ENCODE measurements around the gene C12orf42.
A peak's percentile ranks its signal among the peaks of the same experiment; 100 is the strongest.

C12orf42 gene

DNA sequence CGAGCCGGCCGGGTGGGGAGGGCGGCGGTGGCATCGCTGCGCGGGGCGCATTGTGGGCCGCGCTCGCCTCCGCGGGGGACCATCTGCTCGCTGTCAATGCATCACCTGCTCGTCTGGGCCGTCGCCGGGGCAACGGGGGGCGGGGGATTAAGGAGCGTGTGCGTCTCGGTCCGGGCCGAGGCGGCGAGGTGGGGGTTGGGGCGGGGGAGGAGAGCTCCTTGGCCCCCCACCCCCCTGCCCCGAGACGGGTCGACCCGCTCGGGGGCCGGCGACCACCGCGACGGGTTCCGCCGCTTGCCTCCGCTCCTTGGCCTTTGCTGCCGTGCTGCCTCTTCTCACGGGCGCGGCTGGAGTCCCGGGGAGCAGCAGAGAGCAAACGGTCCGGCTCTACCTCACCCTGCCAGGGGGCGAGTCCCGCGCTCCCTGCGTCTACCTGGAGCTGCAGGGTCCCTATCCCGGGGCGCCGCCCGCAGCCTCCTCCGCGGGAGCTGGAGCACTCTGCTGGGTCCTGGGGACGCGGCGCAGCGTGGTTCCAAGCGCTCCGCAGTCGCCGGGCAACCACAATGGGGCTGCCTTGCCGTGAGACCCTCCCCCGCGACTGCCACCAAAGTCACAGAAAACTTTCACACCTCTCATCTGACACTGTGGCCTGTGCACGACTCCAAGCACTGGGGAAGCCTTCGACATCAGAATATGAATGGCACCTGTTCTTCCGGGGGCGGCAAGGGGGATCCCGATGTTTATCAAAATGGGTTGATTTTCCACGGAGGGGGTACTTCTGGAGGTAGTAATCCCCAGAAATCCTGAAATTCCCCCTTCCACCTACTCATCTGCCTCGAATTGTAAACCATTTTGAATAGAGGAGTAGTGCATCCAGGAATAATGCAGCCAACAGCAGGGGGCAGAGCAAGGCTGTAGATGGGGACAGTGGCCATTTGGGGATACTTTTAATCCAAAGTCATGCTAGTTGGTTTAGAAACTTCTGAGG, at the start of gene C12orf42:
TSS of gene C12orf42 (minus strand) at position 500 of the 988 bp plus-strand sequence. CDS start 17,542 bp downstream, outside the sequence.
- DNase-seq: peak; percentile 79 to 88

GRCh38 chr12:103542078-103542477, 46.3 kb upstream of the C12orf42 start:
- no peak for DNase-seq

- no peak for DNase-seq
These were observed 44.6 kb upstream of the C12orf42 start for GRCh38 chr12:103540319-103540718.

DNA sequence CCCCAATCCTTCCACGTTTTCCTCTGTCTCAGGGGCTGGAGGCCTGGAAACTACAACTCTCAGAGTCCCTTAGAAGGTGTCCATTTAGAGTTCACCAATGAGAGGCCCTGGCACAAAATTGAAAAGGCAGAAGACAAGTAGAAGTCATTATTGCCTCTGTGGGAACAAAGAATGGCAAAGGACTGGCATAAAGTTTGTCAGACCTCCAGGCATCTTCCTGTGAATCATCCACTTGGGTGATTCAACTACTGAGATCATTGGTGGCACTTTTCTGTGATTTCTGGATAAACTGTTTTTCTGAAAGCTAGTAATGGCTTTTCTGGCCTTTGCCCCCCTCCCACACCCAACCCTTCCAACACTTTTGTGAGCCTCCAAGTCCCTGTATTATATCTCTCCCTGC, 42.6 kb upstream of the C12orf42 start:
- no peak for DNase-seq

- DNase-seq: no peak
These were observed 34.7 kb upstream of the C12orf42 start for GRCh38 chr12:103530307-103531066.

DNA sequence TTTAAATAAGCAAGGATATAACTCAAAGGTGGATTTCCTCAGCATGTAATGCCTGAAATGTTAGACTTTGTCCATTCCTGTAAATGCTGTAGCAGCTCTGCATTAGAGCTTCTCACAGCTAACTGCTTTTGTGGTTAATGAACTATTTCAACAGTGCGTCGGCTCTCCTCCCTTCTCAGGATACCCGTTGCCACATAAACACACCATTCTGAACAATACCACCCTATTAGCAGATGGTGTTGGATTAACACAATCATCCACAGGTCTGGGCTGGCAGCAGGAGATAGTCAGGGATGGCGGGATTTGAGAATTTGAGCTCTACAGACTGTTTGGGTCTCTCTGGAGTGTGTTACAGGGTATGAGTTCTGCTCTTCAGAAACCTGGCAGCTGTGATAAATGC, 33.5 kb upstream of the C12orf42 start:
- DNase-seq: no peak

DNA sequence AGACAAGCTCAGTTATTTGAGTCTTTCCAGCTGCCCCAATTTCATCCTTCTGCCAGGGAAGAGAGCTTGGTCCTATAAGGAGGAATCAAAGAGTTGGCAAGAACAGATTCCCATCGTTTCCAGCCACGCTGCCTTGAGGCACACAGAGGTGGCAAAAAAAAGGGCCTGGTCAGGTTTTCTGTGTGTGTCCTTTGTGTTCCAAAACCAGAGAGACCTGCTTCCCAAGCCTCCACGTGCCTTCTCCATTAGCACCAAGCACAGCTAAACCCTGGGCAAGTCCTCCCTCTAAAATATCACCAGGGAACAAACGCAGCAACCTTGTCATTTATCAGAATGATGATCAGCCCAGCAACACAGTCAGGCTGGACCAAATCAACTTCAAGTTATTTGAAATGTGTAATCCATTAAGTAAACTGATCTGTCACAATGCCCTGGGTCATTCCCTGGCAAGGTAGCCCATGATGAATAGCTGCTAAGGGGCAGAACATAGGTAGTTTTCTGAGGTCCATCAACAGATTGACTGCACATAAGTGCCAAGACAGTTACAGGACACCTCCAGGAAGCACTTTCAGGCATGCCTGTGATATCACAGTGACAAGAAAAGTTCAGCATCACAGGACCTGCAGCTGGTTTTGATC, 28.6 kb upstream of the C12orf42 start:
- no peak for DNase-seq

- no peak for DNase-seq
These were observed 28.0 kb upstream of the C12orf42 start for GRCh38 chr12:103523771-103524170.

- DNase-seq: no peak
These were observed 25.0 kb upstream of the C12orf42 start for GRCh38 chr12:103520686-103521215.

GRCh38 chr12:103519632-103520031, 23.9 kb upstream of the C12orf42 start:
- no peak for DNase-seq

GRCh38 chr12:103518899-103519298, 23.1 kb upstream of the C12orf42 start:
- no peak for DNase-seq

DNA sequence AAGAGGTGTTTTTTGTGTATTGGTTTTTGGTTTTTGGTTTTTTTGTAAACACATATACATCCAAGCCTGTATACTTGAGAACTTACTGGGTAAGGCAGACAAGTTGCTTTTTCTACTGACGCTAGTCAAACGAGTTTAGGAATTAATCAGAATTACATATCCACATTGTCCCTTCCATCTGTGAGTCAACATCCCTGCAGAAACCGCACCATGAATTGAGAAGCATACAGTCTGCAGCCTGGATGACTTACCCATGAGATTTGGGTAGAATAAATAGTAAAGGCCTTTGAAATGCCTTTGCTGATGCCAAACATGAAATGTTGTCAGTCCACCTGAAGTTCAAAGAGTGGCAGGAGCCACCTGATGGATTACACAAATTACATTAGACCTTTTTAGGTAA, 21.4 kb upstream of the C12orf42 start:
- DNase-seq: no peak

GRCh38 chr12:103515341-103515740, 19.6 kb upstream of the C12orf42 start:
- DNase-seq: no peak

DNA sequence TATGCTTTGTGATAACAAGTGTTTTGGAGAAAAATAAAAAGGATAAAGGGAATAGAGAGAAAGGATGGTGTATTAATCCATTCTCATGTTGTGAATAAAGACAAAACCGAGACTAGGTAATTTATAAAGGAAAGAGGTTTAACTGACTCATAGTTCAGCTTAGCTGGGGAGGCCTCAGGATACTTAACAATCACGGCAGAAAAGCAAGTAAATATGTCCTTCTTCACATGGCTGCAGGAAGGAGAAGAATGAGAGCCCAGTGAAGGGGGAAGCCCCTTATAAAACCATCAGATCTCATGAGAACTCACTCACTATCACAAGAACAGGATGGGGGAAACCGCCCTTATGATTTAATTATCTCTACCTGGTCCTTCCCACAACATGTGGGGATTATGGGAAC, 18.1 kb upstream of the C12orf42 start:
- DNase-seq: no peak

DNA sequence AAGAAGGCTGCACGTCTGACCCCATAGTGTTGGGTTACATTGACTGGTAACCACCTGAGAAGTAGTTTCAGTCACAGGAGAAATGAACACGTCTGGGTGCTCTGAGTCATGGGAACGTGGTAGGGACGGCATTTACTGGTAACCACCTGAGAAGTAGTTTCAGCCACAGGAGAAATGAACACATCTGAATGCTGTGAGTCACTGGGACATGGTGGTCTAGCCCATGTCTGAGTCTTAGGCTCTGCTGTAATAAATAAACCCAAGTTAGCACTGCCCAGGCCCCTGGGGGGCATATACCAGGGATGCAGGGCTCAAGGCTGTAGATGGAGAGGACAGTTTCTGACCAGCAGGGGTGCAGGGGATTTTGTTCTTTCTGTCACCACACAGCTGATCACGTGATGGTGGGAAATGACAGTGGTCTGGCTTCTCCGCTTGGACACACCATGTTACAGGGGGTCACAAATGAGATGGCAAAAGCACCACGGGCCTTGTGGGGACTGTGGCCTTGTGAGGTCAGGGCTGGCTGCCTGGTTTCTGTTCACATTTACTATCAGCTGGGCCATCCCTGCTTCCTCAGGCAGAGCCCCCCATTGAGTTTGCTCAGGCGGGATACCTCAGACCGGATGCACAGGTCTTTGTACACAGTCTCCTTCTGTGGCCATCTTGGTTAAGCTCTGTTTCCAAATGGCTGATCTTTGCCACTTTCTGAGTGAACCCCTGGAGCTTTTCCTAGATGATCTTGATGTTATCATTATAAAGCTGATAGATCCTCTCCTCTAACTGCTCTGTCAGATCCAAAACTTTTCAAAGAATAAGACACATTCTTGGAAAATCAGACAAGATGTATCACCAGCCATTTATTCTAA, 9.8 kb upstream of the C12orf42 start:
- no peak for DNase-seq

DNA sequence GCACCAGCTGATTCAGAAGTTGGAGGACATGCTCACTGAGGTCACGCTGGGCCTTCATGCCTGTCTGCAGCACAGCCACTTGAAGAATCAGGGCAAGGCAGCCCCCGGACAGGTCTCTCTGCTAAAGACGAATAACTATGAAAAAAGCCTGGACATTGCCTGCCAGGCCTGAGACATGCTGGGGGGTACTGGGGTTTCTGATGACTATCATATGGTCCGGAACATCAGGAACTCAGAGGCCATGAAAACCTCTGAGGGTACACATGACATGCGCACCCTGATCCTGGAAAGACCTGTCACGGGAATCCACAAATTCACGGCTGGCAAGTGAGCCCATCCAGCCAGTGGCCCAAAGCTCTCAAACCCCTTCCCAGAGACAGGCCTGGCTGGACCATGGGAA, 8.8 kb upstream of the C12orf42 start:
- DNase-seq: no peak

DNA sequence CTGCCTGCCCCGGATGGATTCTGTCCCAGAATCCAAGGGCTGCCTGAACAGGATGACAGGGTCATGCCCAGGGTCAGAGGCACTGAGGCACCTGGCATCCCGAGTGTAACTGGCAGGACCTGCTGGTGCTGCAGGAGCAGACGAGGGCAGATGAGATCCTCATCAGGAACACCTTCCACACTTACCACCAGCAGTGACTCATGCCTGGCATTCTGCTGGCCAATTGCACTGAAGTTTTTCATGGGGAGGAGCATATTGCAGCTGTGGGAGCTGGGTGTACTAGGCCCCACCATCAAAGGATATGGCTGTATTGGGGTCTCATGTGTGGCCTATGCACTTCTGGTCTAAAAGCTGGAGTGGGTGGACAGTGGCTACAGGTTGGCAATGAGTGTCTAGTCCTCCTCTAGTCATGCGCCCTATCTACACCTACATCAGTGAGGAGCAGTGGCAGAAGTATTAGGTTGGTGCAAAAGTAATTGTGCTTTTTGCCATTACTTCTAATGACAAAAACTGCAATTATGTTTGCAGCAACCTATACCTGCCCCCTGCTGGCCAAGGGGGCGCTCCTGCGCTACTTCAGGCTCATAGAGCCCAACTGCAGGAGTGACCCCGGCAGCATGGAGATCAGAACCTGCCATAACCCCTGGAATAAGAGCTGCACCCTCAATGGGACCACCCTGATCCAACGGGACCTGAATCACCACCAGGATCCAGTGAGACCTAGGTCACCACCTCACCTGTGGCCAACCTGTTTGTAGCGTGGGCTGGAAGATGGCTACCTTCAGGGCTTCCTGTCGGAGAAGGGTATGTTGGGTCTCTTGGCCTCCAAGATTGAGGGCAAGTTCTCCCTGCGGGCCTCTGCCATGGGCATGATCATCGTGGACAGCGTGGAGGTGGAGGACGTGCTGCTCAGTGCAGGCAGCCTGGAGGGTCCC, 8.0 kb upstream of the C12orf42 start:
- DNase-seq: no peak

- no peak for DNase-seq
These were observed 5.7 kb upstream of the C12orf42 start for GRCh38 chr12:103501447-103501846.

GRCh38 chr12:103499571-103499970, 3.8 kb upstream of the C12orf42 start:
- no peak for DNase-seq

- DNase-seq: no peak
These were observed 3.2 kb upstream of the C12orf42 start for GRCh38 chr12:103498990-103499389.

All from SHP77 (cell line).